Hepatocyte (in vitro differentiated cells): Measurements from ENCODE around the gene CBY2. TPM values are rescaled to one million over a fixed set of nuclear protein-coding genes. Genes with fewer than 3 reads are reported as not detected.

Experiments used
- DNase-seq: peaks from one replicate; pipeline ENCODE4 v3.0.0-alpha.2; 2016; ENCODE audit warnings: low spot score
- H2AFZ ChIP-seq: fragments of 200-600 bp; sonication (generic); 2 replicates; pipeline ENCODE4 v1.6.0; 2016; ENCODE audit warnings: antibody characterized with exemption, mild to moderate bottlenecking
- H3K27ac ChIP-seq: fragments of 200-600 bp; sonication (generic); 2 replicates; pipeline ENCODE4 v1.5.1; 2016; ENCODE audit warnings: mild to moderate bottlenecking
- H3K27me3 ChIP-seq: fragments of 200-600 bp; sonication (generic); 2 replicates; pipeline ENCODE4 v1.6.1; 2016
- H3K36me3 ChIP-seq: fragments of 200-600 bp; sonication (generic); replicated peaks from 2 replicates; pipeline ENCODE4 v1.5.1; 2016; ENCODE audit warnings: low read depth; ENCODE audit not compliant: insufficient read depth
- H3K4me1 ChIP-seq: fragments of 200-600 bp; sonication (generic); 2 replicates; pipeline ENCODE4 v1.5.1; 2016; ENCODE audit warnings: mild to moderate bottlenecking, moderate library complexity; ENCODE audit not compliant: insufficient read depth
- H3K4me2 ChIP-seq: fragments of 200-600 bp; sonication (generic); 2 replicates; pipeline ENCODE4 v1.6.0; 2016
- H3K4me3 ChIP-seq: fragments of 200-600 bp; sonication (generic); 2 replicates; pipeline ENCODE4 v1.5.1; 2016; ENCODE audit warnings: mild to moderate bottlenecking
- H3K79me2 ChIP-seq: fragments of 200-600 bp; sonication (generic); 2 replicates; pipeline ENCODE4 v1.6.0; 2017; ENCODE audit warnings: mild to moderate bottlenecking
- H3K9me2 ChIP-seq: fragments of 200-600 bp; sonication (generic); replicated peaks from 2 replicates; pipeline ENCODE4 v1.6.0; 2017; ENCODE audit warnings: mild to moderate bottlenecking; ENCODE audit not compliant: insufficient read depth
- H3K9me3 ChIP-seq: fragments of 200-600 bp; sonication (generic); 2 replicates; pipeline ENCODE4 v1.5.1; 2016; ENCODE audit warnings: low read depth, mild to moderate bottlenecking
- H4K20me1 ChIP-seq: fragments of 200-600 bp; sonication (generic); 2 replicates; pipeline ENCODE4 v1.6.0; 2016; ENCODE audit warnings: mild to moderate bottlenecking; ENCODE audit not compliant: insufficient read depth, poor library complexity, severe bottlenecking
- CTCF ChIP-seq: fragments of 200-600 bp; sonication (generic); IDR thresholded peaks from 2 replicates; pipeline ENCODE4 v1.5.1; 2016; ENCODE audit warnings: antibody characterized with exemption, mild to moderate bottlenecking; ENCODE audit not compliant: poor library complexity
- EZH2 ChIP-seq: fragments of 200-600 bp; sonication (generic); IDR thresholded peaks from 2 replicates; pipeline ENCODE4 v1.6.1; 2016; ENCODE audit warnings: antibody characterized with exemption, mild to moderate bottlenecking, borderline replicate concordance
- EZH2phosphoT487 ChIP-seq: fragments of 200-600 bp; sonication (generic); IDR thresholded peaks from one replicate; pipeline ENCODE4 v1.6.1; 2018; ENCODE audit warnings: antibody characterized with exemption, mild to moderate bottlenecking, low read depth, moderate library complexity; ENCODE audit not compliant: unreplicated experiment, severe bottlenecking
- WGBS: methylation state at CpG from one replicate; pipeline ENCODE4 v1.1.6; 2016; ENCODE audit warnings: low lambda C conversion rate; ENCODE audit errors: missing lambda C conversion rate; 5-methylcytosine and 5-hydroxymethylcytosine counted together
- polyA plus RNA-seq: library from polyadenylated mRNA; unstranded; fragments of >200 nt; fragmentation: Nextera tagmentation; extraction: Ambion mirVana; gene quantifications from 2 replicates; pipeline ENCODE4 v1.2.1, GENCODE V29; 2016
- total RNA-seq: library from RNA; depleted of rRNA; stranded (reverse); fragments of >200 nt; gene quantifications from 2 replicates; pipeline ENCODE4 v1.2.3, GENCODE V29; 2014

Gene CBY2
- total and polyA plus RNA-seq, 2 experiments from 2014 or later, result not detected

- TF ChIP-seq CTCF (peak; percentile 49), EZH2phosphoT487 (no peak)
- Histone ChIP-seq H3K36me3 (no peaks in the 10 kb centered on the region), H3K9me2 (no peaks in the 10 kb centered on the region), H3K4me2 (no peak overlapping the region), H4K20me1 (no peaks in the 10 kb centered on the region), H3K79me2 (no peaks in the 10 kb centered on the region), H3K27me3 (peaks cover 9% of the 10 kb centered on the region), H3K4me1 (no peaks in the 10 kb centered on the region), H2AFZ (no peak overlapping the region), H3K9me3 (no peaks in the 10 kb centered on the region), H3K27ac (no peak overlapping the region), H3K4me3 (no peak overlapping the region)
- 41% methylated on average over 5 of the region's 5 CpGs for WGBS
- peak; percentile 25 for DNase-seq
These were observed 15.9 kb downstream of the CBY2 start for GRCh38 chr13:45718063-45718462.

GRCh38 chr13:45718992-45719391 is 16.9 kb downstream of the CBY2 start:
- H3K36me3 ChIP-seq, result no peaks in the 10 kb centered on the region
- H2AFZ ChIP-seq, result no peak overlapping the region
- H3K4me1 ChIP-seq, result no peaks in the 10 kb centered on the region
- H3K4me2 ChIP-seq, result no peak overlapping the region
- H3K9me3 ChIP-seq, result no peaks in the 10 kb centered on the region
- no peak for TF ChIP-seq EZH2
- no peak for TF ChIP-seq CTCF
- no peak for TF ChIP-seq EZH2phosphoT487
- no peaks in the 10 kb centered on the region for H3K9me2 ChIP-seq
- H3K79me2 ChIP-seq, result no peaks in the 10 kb centered on the region
- 46% methylated on average over 1 of the region's 1 CpG for WGBS
- no peak for DNase-seq
- H3K27ac ChIP-seq, result no peak overlapping the region
- peaks cover 9% of the 10 kb centered on the region for H3K27me3 ChIP-seq
- H3K4me3 ChIP-seq, result no peak overlapping the region
- H4K20me1 ChIP-seq, result no peaks in the 10 kb centered on the region

GRCh38 chr13:45721203-45721731 is 19.1 kb downstream of the CBY2 start:
- Histone ChIP-seq H3K27me3 (peaks cover 9% of the 10 kb centered on the region), H2AFZ (no peak overlapping the region), H3K79me2 (no peaks in the 10 kb centered on the region), H3K9me2 (no peaks in the 10 kb centered on the region), H4K20me1 (no peaks in the 10 kb centered on the region), H3K9me3 (no peaks in the 10 kb centered on the region), H3K4me2 (no peak overlapping the region), H3K4me1 (no peaks in the 10 kb centered on the region), H3K4me3 (no peak overlapping the region), H3K27ac (no peak overlapping the region), H3K36me3 (no peaks in the 10 kb centered on the region)
- DNase-seq, result no peak
- TF ChIP-seq EZH2phosphoT487 (no peak), CTCF (no peak), EZH2 (no peak)
- 77% methylated on average over 5 of the region's 5 CpGs for WGBS

GRCh38 chr13:45723798-45724197 is 21.7 kb downstream of the CBY2 start:
- no peaks in the 10 kb centered on the region for H4K20me1 ChIP-seq
- H3K9me2 ChIP-seq, result no peaks in the 10 kb centered on the region
- no peaks in the 10 kb centered on the region for H3K4me1 ChIP-seq
- H3K27me3 ChIP-seq, result peaks cover 7% of the 10 kb centered on the region
- no peak overlapping the region for H2AFZ ChIP-seq
- no peaks in the 10 kb centered on the region for H3K36me3 ChIP-seq
- H3K79me2 ChIP-seq, result no peaks in the 10 kb centered on the region
- no peak overlapping the region for H3K27ac ChIP-seq
- no peaks in the 10 kb centered on the region for H3K9me3 ChIP-seq
- 78% methylated on average over 2 of the region's 2 CpGs for WGBS
- H3K4me3 ChIP-seq, result no peak overlapping the region
- TF ChIP-seq EZH2phosphoT487, result no peak
- TF ChIP-seq EZH2, result no peak
- no peak for TF ChIP-seq CTCF
- no peak overlapping the region for H3K4me2 ChIP-seq
- no peak for DNase-seq
